Gastroesophageal sphincter (tissue), 3 donors: ENCODE data around the gene CFAP410.

Source experiments
- CTCF ChIP-seq, 4 experiments: fragments of 200-600 bp in 2 of 4; fragments of 450-650 bp in 2 of 4; sonication (generic) in 1 of 4; IDR thresholded peaks; one replicate each; pipeline ENCODE4 v1.5.1; 2017 to 2019; ENCODE audit warnings: antibody characterized with exemption in 4 of 4, mild to moderate bottlenecking in 2 of 4, moderate library complexity in 2 of 4
- EP300 ChIP-seq: sonication (generic); formaldehyde crosslinking; IDR thresholded peaks from one replicate; pipeline ENCODE4 v1.6.1; 2017; ENCODE audit warnings: antibody characterized with exemption, mild to moderate bottlenecking
- POLR2A ChIP-seq, 2 donors: fragments of 450-650 bp; IDR thresholded peaks; one replicate each; pipeline ENCODE4 v1.6.1; 2017; ENCODE audit warnings: antibody characterized with exemption in 2 of 2, mild to moderate bottlenecking in 2 of 2, moderate library complexity in 1 of 2

- TF ChIP-seq EP300: no peak
- no peak for TF ChIP-seq CTCF (IDR thresholded peaks at IDR 0.05)
- TF ChIP-seq POLR2A (IDR thresholded peaks at IDR 0.05): no peak
These were observed 11.7 kb upstream of the CFAP410 start for GRCh38 chr21:44350773-44351481.
